ENCODE data around the gene ZNRF3.

The ZNRF3 gene

DNA sequence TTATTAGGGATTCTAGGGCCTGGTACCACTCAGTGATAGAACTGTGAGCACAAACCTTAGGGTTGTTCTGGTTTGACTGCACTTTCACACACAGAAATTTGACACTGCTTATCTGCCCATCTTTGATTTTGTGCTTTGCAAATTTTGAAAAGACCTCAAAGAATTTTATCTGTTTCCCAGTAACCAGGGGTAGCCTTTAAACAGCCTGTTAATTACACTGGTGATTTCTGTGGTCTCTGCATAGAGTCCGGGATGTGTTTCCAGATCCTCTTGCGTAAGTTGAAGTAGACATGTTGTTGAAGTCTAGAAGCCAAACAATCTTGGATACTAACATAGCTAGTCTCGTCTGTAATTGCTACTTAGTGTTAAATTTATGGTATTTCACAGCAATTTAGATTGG, 103.0 kb downstream of the ZNRF3 start (continued):
- TF ChIP-seq PRDM6 (tag by site-specific recombination; IDR thresholded peaks at IDR 0.05): peak; percentile 61
- TF ChIP-seq ZNF223 (tag by site-specific recombination; IDR thresholded peaks at IDR 0.05): no peak
- 0 out of 2 replicates have a peak, but pooled peaks have one; percentile 41 for TF ChIP-seq PRDM4 (tag by site-specific recombination; IDR thresholded peaks at IDR 0.05)
- TF ChIP-seq OSR2 (tag by site-specific recombination; IDR thresholded peaks at IDR 0.05): peak; percentile 35; the same call in 1 of the 2 replicates
- TF ChIP-seq ZNF621 (tag by site-specific recombination; IDR thresholded peaks at IDR 0.05): no peak

GRCh38 chr22:28988457-28988856, 105.1 kb downstream of the ZNRF3 start:
- POLR2A ChIA-PET: no interaction called here
- peaks cover 18 to 35% of the 10 kb centered on the region in 2 experiments; a peak in 2 of 3 replicates for H3K36me3 ChIP-seq (ENCODE audit: control insufficient read depth in 2 of 2, insufficient read depth in 1 of 2, low read length in 2 of 2)
- CTCF ChIA-PET: no interaction called here
- no peaks in the 10 kb centered on the region for H3K9me3 ChIP-seq (ENCODE audit: control insufficient read depth, insufficient read depth, low read depth, low read length)
- no peak overlapping the region for H3K4me3 ChIP-seq (ENCODE audit: low read depth, low read length)
- TF ChIP-seq GLIS1 (tag by site-specific recombination; IDR thresholded peaks at IDR 0.05) (peak; percentile 12; the same call in 1 of the 2 replicates), ZNF654 (tag by site-specific recombination; IDR thresholded peaks at IDR 0.05; ENCODE audit: low read depth) (no peak)
- TF ChIP-seq, protein P1, sequence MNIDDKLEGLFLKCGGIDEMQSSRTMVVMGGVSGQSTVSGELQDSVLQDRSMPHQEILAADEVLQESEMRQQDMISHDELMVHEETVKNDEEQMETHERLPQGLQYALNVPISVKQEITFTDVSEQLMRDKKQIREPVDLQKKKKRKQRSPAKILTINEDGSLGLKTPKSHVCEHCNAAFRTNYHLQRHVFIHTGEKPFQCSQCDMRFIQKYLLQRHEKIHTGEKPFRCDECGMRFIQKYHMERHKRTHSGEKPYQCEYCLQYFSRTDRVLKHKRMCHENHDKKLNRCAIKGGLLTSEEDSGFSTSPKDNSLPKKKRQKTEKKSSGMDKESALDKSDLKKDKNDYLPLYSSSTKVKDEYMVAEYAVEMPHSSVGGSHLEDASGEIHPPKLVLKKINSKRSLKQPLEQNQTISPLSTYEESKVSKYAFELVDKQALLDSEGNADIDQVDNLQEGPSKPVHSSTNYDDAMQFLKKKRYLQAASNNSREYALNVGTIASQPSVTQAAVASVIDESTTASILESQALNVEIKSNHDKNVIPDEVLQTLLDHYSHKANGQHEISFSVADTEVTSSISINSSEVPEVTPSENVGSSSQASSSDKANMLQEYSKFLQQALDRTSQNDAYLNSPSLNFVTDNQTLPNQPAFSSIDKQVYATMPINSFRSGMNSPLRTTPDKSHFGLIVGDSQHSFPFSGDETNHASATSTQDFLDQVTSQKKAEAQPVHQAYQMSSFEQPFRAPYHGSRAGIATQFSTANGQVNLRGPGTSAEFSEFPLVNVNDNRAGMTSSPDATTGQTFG (tag by site-specific recombination; IDR thresholded peaks at IDR 0.05; ENCODE audit: borderline replicate concordance): no peak
- peaks cover 16% of the 10 kb centered on the region for H3K4me1 ChIP-seq (ENCODE audit: control insufficient read depth, insufficient read depth, low read length)
- no peak overlapping the region for H3K27ac ChIP-seq (ENCODE audit: extremely low read depth, low read depth, low read length)

DNA sequence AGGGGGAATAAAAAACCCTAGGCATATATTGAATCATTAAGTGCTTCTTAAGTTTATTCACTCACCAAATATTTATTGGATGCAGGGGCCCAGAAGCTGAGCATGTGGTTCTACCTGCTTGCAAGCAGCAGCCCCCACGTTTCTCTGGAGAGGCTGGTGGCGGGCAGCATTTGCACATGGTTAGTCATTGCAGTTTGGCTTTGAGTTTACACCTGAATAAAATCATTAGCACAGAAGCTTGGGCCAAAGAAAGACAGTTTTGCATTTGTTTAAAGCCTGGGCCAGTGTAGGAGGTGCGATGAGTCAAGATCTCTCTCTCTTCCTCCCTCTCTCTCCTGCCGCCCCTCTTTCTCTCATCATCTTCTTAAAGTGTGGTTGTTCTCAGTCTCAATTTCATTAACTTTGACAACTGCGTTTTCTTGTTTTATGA, 105.7 kb downstream of the ZNRF3 start:
- H3K36me3 ChIP-seq (ENCODE audit: control insufficient read depth in 2 of 2, insufficient read depth in 1 of 2, low read length in 2 of 2): peaks cover 18 to 35% of the 10 kb centered on the region in 2 experiments; a peak in 2 of 3 replicates
- H3K4me1 ChIP-seq (ENCODE audit: control insufficient read depth, insufficient read depth, low read length): peaks cover 16% of the 10 kb centered on the region
- no peaks in the 10 kb centered on the region for H3K9me3 ChIP-seq (ENCODE audit: control insufficient read depth, insufficient read depth, low read depth, low read length)
- TF ChIP-seq ZNF366 (tag by site-specific recombination; conservative IDR thresholded peaks at IDR 0.05) (no peak), GFI1B (tag by site-specific recombination; IDR thresholded peaks at IDR 0.05) (no peak), ZNF658 (tag by site-specific recombination; IDR thresholded peaks at IDR 0.05) (no peak), PRDM6 (tag by site-specific recombination; IDR thresholded peaks at IDR 0.05) (no peak)
- H3K27ac ChIP-seq (ENCODE audit: extremely low read depth, low read depth, low read length): no peak overlapping the region
- no peak overlapping the region for H3K4me3 ChIP-seq (ENCODE audit: low read depth, low read length)
- ChIA-PET CTCF (interaction anchor here (0.6 kb wide), 1 partner anchor 12 kb away, joined by 3 read pairs; no protein-coding TSS in a partner anchor), POLR2A (no interaction called here)
